Measurements from ENCODE around the gene MACROD2. TPM values are rescaled to one million over a fixed set of nuclear protein-coding genes. Genes with fewer than 3 reads are reported as not detected.

MACROD2 gene
- total RNA-seq, 1 donor = 0.81 TPM

DNA sequence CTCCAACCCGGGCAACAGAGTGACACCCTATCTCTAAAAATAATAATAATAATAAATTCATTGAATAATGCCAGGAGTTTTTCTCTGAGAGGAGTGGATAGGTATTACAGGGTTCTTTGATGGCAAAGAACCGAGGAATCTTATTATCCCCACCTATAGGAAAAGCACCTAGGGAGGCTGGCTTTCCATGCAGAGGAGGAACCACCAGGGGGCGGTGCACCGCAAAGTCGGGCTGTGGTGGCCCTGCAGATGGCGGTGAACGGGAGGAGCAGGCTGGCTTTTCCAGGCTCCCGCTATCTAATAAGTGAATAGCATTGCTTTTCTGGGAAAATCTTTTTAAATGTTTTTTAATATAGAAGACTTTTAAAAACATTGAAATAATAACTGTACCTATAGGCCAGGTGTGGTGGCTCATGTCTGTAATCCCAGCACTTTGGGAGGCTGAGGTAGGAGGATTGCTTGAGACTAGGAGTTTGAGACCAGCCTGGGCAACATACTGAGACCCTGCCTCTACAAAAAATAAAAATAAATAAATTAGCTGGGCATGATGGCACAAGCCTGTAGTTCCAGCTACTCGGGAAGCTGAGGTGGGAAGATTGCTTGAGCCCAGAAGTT lies 1713.8 kb downstream of the MACROD2 start:
- peak in 2 of 3 donors; percentile 30 to 50 for DNase-seq (ENCODE audit: low read depth in 2 of 3, low spot score in 2 of 3)

GRCh38 chr20:15710636-15711035 lies 1715.3 kb downstream of the MACROD2 start:
- no peak for DNase-seq (ENCODE audit: low read depth in 2 of 3, low spot score in 2 of 3)

GRCh38 chr20:15711177-15711576 lies 1715.9 kb downstream of the MACROD2 start:
- no peak for DNase-seq (ENCODE audit: low read depth in 2 of 3, low spot score in 2 of 3)

DNA sequence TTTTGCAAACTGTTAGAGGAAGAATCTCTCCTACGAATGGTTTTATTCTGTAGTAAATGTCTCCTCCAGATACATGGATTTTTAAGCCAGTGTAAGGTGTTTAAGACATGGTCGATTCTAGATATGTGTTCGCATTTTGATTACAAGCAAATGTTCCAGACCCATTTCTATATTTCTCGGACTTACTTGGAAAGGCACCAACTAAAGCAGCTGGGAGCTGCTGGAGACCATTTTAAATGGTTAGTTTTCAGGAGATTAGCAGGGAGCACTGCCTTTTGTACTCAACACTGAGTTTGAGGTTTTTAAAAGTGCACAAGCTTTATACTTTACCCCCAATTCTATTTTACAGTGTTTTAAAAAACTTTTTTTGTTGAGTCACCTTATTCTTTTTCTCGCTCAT lies 1720.9 kb downstream of the MACROD2 start:
- no peak for DNase-seq (ENCODE audit: low read depth in 2 of 3, low spot score in 2 of 3)

DNA sequence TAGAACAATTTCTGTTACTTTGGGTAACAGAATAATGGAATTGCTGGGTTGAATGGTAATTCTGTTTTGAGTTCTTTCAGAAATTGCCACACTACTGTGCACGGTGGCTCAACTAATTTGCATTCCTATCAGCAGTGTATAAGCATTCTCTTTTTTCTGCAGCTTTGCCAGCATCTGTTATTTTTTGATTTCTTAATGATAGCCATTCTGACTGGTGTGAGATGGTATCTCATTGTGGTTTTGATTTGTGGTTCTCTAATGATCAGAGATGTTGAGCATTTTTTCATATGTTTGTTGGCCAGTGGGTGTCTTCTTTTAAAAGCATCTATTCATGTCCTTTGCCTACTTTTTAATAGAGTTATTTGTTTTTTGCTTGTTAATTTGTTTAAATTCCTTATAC lies 1731.1 kb downstream of the MACROD2 start:
- DNase-seq (ENCODE audit: low read depth in 2 of 3, low spot score in 2 of 3) = no peak

- DNase-seq (ENCODE audit: low read depth in 2 of 3, low spot score in 2 of 3) = no peak
These were observed 1738.7 kb downstream of the MACROD2 start for GRCh38 chr20:15734052-15734451.

DNA sequence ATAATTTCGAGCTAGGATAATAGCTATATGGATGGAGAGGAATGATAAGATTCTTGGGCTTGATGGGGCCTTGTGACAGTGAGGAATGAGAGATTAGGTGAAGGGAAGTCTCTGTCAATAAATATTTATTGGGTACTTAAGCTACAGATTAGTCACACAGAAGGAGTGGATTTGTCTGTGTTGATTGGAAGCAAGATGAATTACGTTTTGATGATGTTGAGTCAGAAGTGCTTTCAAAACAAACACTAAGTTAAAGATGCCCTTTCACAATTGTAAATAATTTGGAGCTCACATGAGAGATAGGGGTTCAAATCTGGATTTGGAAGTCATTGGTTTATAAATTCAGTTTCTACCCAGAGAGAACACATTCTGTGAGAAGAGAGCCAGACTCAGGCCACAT lies 1743.7 kb downstream of the MACROD2 start:
- DNase-seq (ENCODE audit: low read depth in 2 of 3, low spot score in 2 of 3) = no peak

GRCh38 chr20:15740046-15740775 lies 1744.9 kb downstream of the MACROD2 start:
- DNase-seq (ENCODE audit: low read depth in 2 of 3, low spot score in 2 of 3) = no peak

DNA sequence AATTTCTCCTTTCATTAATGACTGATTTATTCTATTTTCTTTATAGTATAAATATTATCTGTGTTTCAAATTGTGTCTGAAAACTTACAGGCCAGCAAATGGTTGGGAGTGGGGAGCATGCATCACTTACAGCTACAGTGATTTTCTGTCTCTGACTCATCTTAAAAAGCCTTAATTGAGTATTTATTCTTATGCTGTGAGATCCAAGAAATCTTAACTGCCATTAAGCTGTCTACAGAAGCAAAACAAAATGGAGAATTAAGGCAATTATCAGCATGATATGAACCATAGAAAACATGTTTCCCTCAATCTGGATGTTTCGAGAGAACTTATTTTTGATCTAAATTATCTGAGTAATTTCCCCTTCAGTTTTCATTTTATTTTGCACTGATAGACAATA lies 1746.8 kb downstream of the MACROD2 start:
- DNase-seq (ENCODE audit: low read depth in 2 of 3, low spot score in 2 of 3) = no peak

GRCh38 chr20:15742627-15743026 lies 1747.3 kb downstream of the MACROD2 start:
- no peak for DNase-seq (ENCODE audit: low read depth in 2 of 3, low spot score in 2 of 3)

- DNase-seq (ENCODE audit: low read depth in 2 of 3, low spot score in 2 of 3) = no peak
These were observed 1760.9 kb downstream of the MACROD2 start for GRCh38 chr20:15756002-15756753.

DNA sequence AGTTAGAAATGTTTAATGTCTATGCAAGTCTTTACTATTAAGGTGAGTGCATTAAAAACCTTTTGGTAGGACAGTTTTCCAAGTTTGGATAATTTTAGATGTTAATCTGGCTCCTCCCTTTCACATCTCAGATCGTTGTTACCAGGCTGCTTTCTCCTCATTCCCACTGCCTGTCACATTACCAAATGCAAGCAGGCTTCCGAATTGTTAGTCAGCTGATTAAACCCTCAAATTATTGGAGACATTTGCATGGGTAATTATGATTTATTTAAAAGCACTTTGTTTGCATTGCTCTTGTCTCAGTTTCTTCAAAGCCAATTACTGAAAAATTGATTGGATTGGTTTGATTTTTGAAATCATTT lies 1761.4 kb downstream of the MACROD2 start:
- no peak for DNase-seq (ENCODE audit: low read depth in 2 of 3, low spot score in 2 of 3)

- DNase-seq (ENCODE audit: low read depth in 2 of 3, low spot score in 2 of 3) = no peak
These were observed 1764.3 kb downstream of the MACROD2 start for GRCh38 chr20:15759594-15759993.

GRCh38 chr20:15760001-15760621 lies 1764.8 kb downstream of the MACROD2 start:
- no peak for DNase-seq (ENCODE audit: low read depth in 2 of 3, low spot score in 2 of 3)

DNA sequence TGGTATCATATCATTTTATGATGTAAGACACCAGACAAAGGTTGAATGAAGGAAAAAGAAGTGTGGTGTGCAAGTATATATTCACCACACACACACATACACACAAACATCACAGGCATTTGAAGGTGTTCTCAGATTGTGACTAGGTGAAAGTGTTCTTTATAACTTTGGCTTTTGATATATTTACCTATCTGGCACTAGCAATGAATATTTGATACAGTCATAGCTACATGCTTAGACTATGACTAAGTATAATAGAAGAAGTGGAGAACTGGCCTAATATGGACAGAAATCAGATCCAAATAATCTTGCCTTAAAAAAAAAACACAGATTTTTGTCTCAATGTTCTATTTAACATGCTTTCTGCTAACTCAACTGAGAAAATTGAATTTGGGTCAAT lies 1768.0 kb downstream of the MACROD2 start:
- no peak for DNase-seq (ENCODE audit: low read depth in 2 of 3, low spot score in 2 of 3)

GRCh38 chr20:15767586-15767985 lies 1772.3 kb downstream of the MACROD2 start:
- DNase-seq (ENCODE audit: low read depth in 2 of 3, low spot score in 2 of 3) = no peak

- no peak for DNase-seq (ENCODE audit: low read depth in 2 of 3, low spot score in 2 of 3)
These were observed 1772.9 kb downstream of the MACROD2 start for GRCh38 chr20:15767999-15768741.

GRCh38 chr20:15772826-15773225 lies 1777.5 kb downstream of the MACROD2 start:
- DNase-seq (ENCODE audit: low read depth in 2 of 3, low spot score in 2 of 3) = no peak

GRCh38 chr20:15774926-15775325 lies 1779.6 kb downstream of the MACROD2 start:
- no peak for DNase-seq (ENCODE audit: low read depth in 2 of 3, low spot score in 2 of 3)

GRCh38 chr20:15776770-15777466 lies 1781.6 kb downstream of the MACROD2 start:
- no peak for DNase-seq (ENCODE audit: low read depth in 2 of 3, low spot score in 2 of 3)

Data from hematopoietic multipotent progenitor cell (in vitro differentiated cells).